PC-3 (cell line): Measurements from ENCODE around the gene PTPRN2. TPM values are rescaled to one million over a fixed set of nuclear protein-coding genes. Genes with fewer than 3 reads are reported as not detected.

Source experiments
- ATAC-seq: fragments of 200-7000 bp; cut with Tn5 transposase; 2 replicates; pipeline ENCODE4 v1.9.1; 2020; ENCODE audit warnings: mild to moderate bottlenecking, moderate library complexity
- BruUV-seq: library from RNA; stranded (reverse); fragments of 400-500 nt; replicated peaks from 2 replicates; lab custom pipeline; 2021; lab: Mats Ljungman, UMichigan
- CTCF ChIA-PET: fragments of 300-600 bp; sonication (Branson Sonifier 250); formaldehyde crosslinking; loops from one replicate; lab custom pipeline; 2022; ENCODE audit warnings: antibody characterized with exemption; lab: Charles Lee
- POLR2A ChIA-PET: fragments of 300-600 bp; sonication (Branson Sonifier 250); formaldehyde crosslinking; loops from one replicate; lab custom pipeline; 2022; ENCODE audit warnings: antibody characterized with exemption; ENCODE audit not compliant: unreplicated experiment; lab: Charles Lee
- DNase-seq: peaks from one replicate; pipeline ENCODE4 v3.0.0-alpha.2; 2015
- H2AFZ ChIP-seq: fragments of 300-600 bp; sonication (generic); 2 replicates; pipeline ENCODE4 v1.6.0; 2016; ENCODE audit warnings: antibody characterized with exemption, low read length
- H3F3A ChIP-seq: fragments of 300-600 bp; sonication (generic); one replicate; pipeline ENCODE4 v1.6.0; 2017; ENCODE audit warnings: antibody characterized with exemption, low read length, control low read depth, mild to moderate bottlenecking; ENCODE audit not compliant: unreplicated experiment
- H3K27ac ChIP-seq: fragments of 300-600 bp; sonication (generic); 2 replicates; pipeline ENCODE4 v1.5.1; 2016; ENCODE audit warnings: mild to moderate bottlenecking, low read length
- H3K27me3 ChIP-seq: fragments of 300-600 bp; sonication (generic); 2 replicates; pipeline ENCODE4 v1.6.1; 2016; ENCODE audit warnings: low read length, mixed read lengths
- H3K36me3 ChIP-seq: fragments of 300-600 bp; sonication (generic); 2 replicates; pipeline ENCODE4 v1.6.1; 2016; ENCODE audit warnings: low read depth, mixed run types, low read length, mixed read lengths
- H3K4me1 ChIP-seq: fragments of 300-600 bp; sonication (generic); 2 replicates; pipeline ENCODE4 v1.5.1; 2016; ENCODE audit warnings: low read length; ENCODE audit not compliant: insufficient read depth
- H3K4me2 ChIP-seq: fragments of 300-600 bp; sonication (generic); 2 replicates; pipeline ENCODE4 v1.6.0; 2016; ENCODE audit warnings: low read length
- H3K4me3 ChIP-seq: fragments of 300-600 bp; sonication (generic); 2 replicates; pipeline ENCODE4 v1.5.1; 2016; ENCODE audit warnings: mild to moderate bottlenecking, low read length, mixed read lengths
- H3K79me2 ChIP-seq: fragments of 300-600 bp; sonication (generic); 2 replicates; pipeline ENCODE4 v1.6.1; 2017; ENCODE audit warnings: low read length, mixed read lengths
- H3K9ac ChIP-seq: fragments of 300-600 bp; sonication (generic); 2 replicates; pipeline ENCODE4 v1.6.0; 2016; ENCODE audit warnings: mild to moderate bottlenecking, low read length
- H3K9me2 ChIP-seq: fragments of 300-600 bp; sonication (generic); replicated peaks from 2 replicates; pipeline ENCODE4 v1.6.1; 2016; ENCODE audit warnings: mixed run types, low read length, mixed read lengths
- H3K9me3 ChIP-seq: fragments of 300-600 bp; sonication (generic); 2 replicates; pipeline ENCODE4 v1.6.1; 2016; ENCODE audit warnings: low read length, mixed read lengths
- H4K20me1 ChIP-seq: fragments of 300-600 bp; sonication (generic); 2 replicates; pipeline ENCODE4 v1.6.1; 2016; ENCODE audit warnings: low read length, mixed read lengths
- CTCF ChIP-seq: fragments of 300-600 bp; sonication (generic); conservative IDR thresholded peaks from 2 replicates; pipeline ENCODE4 v1.5.1; 2017; ENCODE audit warnings: antibody characterized with exemption, low read depth, mild to moderate bottlenecking, low read length
- EZH2 ChIP-seq: fragments of 300-600 bp; sonication (generic); IDR thresholded peaks from one replicate; pipeline ENCODE4 v1.6.1; 2017; ENCODE audit warnings: antibody characterized with exemption, mild to moderate bottlenecking, low read length; ENCODE audit not compliant: unreplicated experiment
- EZH2phosphoT487 ChIP-seq: fragments of 300-600 bp; sonication (generic); IDR thresholded peaks from 2 replicates; pipeline ENCODE4 v1.6.1; 2018; ENCODE audit warnings: mild to moderate bottlenecking, antibody characterized with exemption, low read length, borderline replicate concordance
- intact Hi-C: fragments of 100-400 bp; cut with micrococcal nuclease; formaldehyde crosslinking; loops from 2 replicates; pipeline ENCODE4 v1.9.0; 2023
- total RNA-seq: library from RNA; depleted of rRNA; stranded (reverse); fragments of >200 nt; gene quantifications from 2 replicates; pipeline ENCODE4 v1.2.3, GENCODE V29; 2014

Gene PTPRN2
- total RNA-seq, 1 experiment from 2014 or later, result 3.2 TPM

DNA sequence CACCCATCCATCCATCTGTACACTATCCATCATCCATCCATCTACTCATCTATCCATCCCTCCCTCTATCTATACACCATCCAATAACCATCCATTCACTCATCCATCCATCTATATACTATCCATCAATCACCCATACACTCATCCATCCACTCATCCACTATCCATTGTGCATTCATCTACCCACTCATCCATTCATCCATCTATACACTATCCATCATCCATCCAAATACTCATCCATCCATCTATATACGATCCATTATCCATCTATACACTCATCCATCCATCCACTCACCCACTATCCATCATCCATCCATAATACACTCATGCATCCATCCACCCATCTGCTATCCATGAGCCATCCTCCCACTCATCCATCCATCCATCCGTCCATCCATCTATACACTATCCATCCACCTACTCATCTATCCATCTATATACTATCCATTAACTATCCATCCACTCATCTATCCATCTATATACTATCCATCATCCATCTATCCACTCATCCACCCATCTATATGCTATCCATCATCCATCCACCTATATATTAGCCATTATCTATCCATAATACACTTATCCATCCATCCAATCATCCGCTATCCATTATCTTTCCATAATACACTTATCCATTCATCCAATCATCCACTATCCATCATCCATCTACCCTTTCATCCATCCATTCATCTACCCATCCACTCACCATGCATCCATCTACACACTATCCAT, 765.5 kb downstream of the PTPRN2 start:
- CTCF ChIA-PET, result no interaction called here
- POLR2A ChIA-PET, result no interaction called here
- H3K4me3 ChIP-seq, result no peak overlapping the region
- H3K9ac ChIP-seq, result no peak overlapping the region
- no peak for TF ChIP-seq CTCF
- no peak for TF ChIP-seq EZH2
- no peak for TF ChIP-seq EZH2phosphoT487
- no peaks in the 10 kb centered on the region for H3K9me3 ChIP-seq
- H3K36me3 ChIP-seq, result no peaks in the 10 kb centered on the region
- H3K27ac ChIP-seq, result no peak overlapping the region
- no peaks in the 10 kb centered on the region for H3K79me2 ChIP-seq
- no peaks in the 10 kb centered on the region for H3K27me3 ChIP-seq
- intact Hi-C loops, result no loop called here
- no TSS peak for BruUV-seq
- no peak for ATAC-seq
- no peak overlapping the region for H3K4me2 ChIP-seq
- DNase-seq, result no peak
- no peaks in the 10 kb centered on the region for H3K9me2 ChIP-seq
- no peaks in the 10 kb centered on the region for H3K4me1 ChIP-seq
- no peaks in the 10 kb centered on the region for H4K20me1 ChIP-seq
- H2AFZ ChIP-seq, result no peak overlapping the region
- H3F3A ChIP-seq, result no peaks in the 10 kb centered on the region

DNA sequence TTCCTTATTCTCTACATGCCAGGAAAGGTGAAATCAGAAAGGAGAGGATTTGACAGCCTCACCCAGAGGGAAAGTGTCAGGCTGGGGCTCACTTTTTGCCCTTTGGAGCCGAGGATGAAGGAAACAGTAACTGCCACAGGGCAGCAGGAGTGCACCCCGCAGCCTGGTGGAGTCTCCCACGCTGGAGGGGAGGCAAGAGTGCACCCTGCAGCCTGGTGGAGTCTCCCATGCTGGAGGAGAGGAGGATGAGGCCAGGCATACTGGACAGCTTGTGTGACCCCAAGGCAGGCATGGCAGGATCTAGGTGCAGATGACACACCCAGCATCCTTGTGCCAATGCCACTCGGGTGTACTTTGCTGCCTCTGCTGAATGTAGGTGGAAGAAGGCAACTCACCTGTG, 766.8 kb downstream of the PTPRN2 start:
- no peak overlapping the region for H2AFZ ChIP-seq
- no peaks in the 10 kb centered on the region for H3K9me3 ChIP-seq
- no peaks in the 10 kb centered on the region for H4K20me1 ChIP-seq
- no peak overlapping the region for H3K27ac ChIP-seq
- H3K4me3 ChIP-seq, result no peak overlapping the region
- H3K27me3 ChIP-seq, result no peaks in the 10 kb centered on the region
- no peak for TF ChIP-seq CTCF
- TF ChIP-seq EZH2phosphoT487, result no peak
- TF ChIP-seq EZH2, result no peak
- no peaks in the 10 kb centered on the region for H3K9me2 ChIP-seq
- H3K36me3 ChIP-seq, result no peaks in the 10 kb centered on the region
- H3K79me2 ChIP-seq, result no peaks in the 10 kb centered on the region
- DNase-seq (no peak), ATAC-seq (no peak)
- H3K4me2 ChIP-seq, result no peak overlapping the region
- H3F3A ChIP-seq, result no peaks in the 10 kb centered on the region
- CTCF ChIA-PET, result no interaction called here
- POLR2A ChIA-PET, result no interaction called here
- H3K4me1 ChIP-seq, result no peaks in the 10 kb centered on the region
- no peak overlapping the region for H3K9ac ChIP-seq
- intact Hi-C loops, result no loop called here
- no TSS peak for BruUV-seq

DNA sequence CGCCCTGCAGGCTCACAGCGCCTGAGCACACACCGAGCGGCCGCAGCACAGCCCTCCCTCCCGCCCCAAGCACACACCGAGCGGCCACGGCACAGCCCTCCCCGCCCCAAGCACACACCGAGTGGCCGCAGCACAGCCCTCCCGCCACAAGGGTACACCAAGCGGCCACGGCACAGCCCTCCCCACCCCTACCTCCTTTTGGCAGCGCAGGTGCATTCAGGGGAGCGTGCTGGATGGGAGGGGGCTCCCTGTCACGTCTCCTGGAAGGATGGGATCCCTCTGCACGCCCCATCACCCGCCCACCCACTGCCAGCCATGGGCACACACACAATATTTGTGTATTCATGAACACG, 768.2 kb downstream of the PTPRN2 start:
- Histone ChIP-seq H4K20me1 (no peaks in the 10 kb centered on the region), H3K9me3 (no peaks in the 10 kb centered on the region), H3K27ac (no peak overlapping the region), H3K79me2 (no peaks in the 10 kb centered on the region), H3K9me2 (no peaks in the 10 kb centered on the region), H3K36me3 (no peaks in the 10 kb centered on the region), H2AFZ (no peak overlapping the region), H3K4me2 (no peak overlapping the region), H3K27me3 (no peaks in the 10 kb centered on the region), H3K4me1 (no peaks in the 10 kb centered on the region), H3K4me3 (no peak overlapping the region), H3K9ac (no peak overlapping the region), H3F3A (no peaks in the 10 kb centered on the region)
- ChIA-PET POLR2A (no interaction called here), CTCF (no interaction called here)
- intact Hi-C loops, result no loop called here
- no TSS peak for BruUV-seq
- TF ChIP-seq EZH2, result no peak
- no peak for TF ChIP-seq CTCF
- no peak for TF ChIP-seq EZH2phosphoT487
- DNase-seq (no peak), ATAC-seq (no peak)
